Thyroid gland (tissue), 4 donors: Measurements from ENCODE around the gene UPK3B. TPM values are rescaled to one million over a fixed set of nuclear protein-coding genes. Genes with fewer than 3 reads are reported as not detected.
"Not testable (repeated sequence)": the region's sequence is repeated elsewhere in the genome, so short reads cannot be mapped to it uniquely, and the experiment has no call there.

ENCODE experiments used
- DNase-seq, 2 donors: peaks; one replicate each; pipeline ENCODE4 v3.0.0-alpha.2; 2019
- H3K27ac ChIP-seq, 3 donors: fragments of 200-600 bp; sonication (generic); 1 replicate in 2 of 3; 2 replicates in 1 of 3; pipeline ENCODE4 v1.5.1; 2016 to 2019; ENCODE audit warnings: mild to moderate bottlenecking in 1 of 3, moderate library complexity in 1 of 3
- H3K27me3 ChIP-seq: fragments of 200-600 bp; sonication (generic); one replicate; pipeline ENCODE4 v1.5.1; 2019
- H3K36me3 ChIP-seq, 2 donors: fragments of 200-600 bp; sonication (generic); one replicate each; pipeline ENCODE4 v1.5.1; 2016 to 2019
- H3K4me1 ChIP-seq, 2 donors: fragments of 200-600 bp; sonication (generic); one replicate each; pipeline ENCODE4 v1.5.1; 2017 to 2019
- H3K4me3 ChIP-seq, 3 donors: fragments of 200-600 bp; sonication (generic); replicated peaks in 1 of 3; 1 replicate in 2 of 3; 2 replicates in 1 of 3; pipeline ENCODE4 v1.5.1; 2016; ENCODE audit warnings: mild to moderate bottlenecking in 1 of 3
- H3K9me3 ChIP-seq: fragments of 200-600 bp; sonication (generic); one replicate; pipeline ENCODE4 v1.5.1; 2017
- CTCF ChIP-seq, 6 experiments: fragments of 200-600 bp in 3 of 6; fragments of 450-650 bp in 3 of 6; sonication (generic) in 3 of 6; IDR thresholded peaks; one replicate each; pipeline ENCODE4 v1.5.1; 2016 to 2019; ENCODE audit warnings: antibody characterized with exemption in 6 of 6, mild to moderate bottlenecking in 2 of 6, inconsistent platforms in 1 of 6, moderate library complexity in 1 of 6
- POLR2A ChIP-seq, 2 donors: fragments of 450-650 bp; IDR thresholded peaks; one replicate each; pipeline ENCODE4 v1.6.1; 2017; ENCODE audit warnings: antibody characterized with exemption in 2 of 2, mild to moderate bottlenecking in 2 of 2, moderate library complexity in 1 of 2
- WGBS, 2 donors: methylation state at CpG; one replicate each; pipeline ENCODE4 v1.1.5; 2017; 5-methylcytosine and 5-hydroxymethylcytosine counted together
- intact Hi-C: fragments of 100-400 bp; cut with DNase I; formaldehyde crosslinking; loops from one replicate; pipeline ENCODE4 v1.15.1; 2023
- total RNA-seq, 4 donors: library from RNA; depleted of rRNA; stranded (reverse); fragments of >200 nt; gene quantifications; one replicate each; pipeline ENCODE4 v1.2.3, GENCODE V29; 2016

The UPK3B gene
- total RNA-seq, result 10 to 100 TPM in 1 of 4 donors, 1 to 10 TPM in 3; 1.0 to 10.8 (median 1.3) TPM

- Histone ChIP-seq H3K27ac (no peak within 1 kb of the TSS), H3K4me3 (no peak within 1 kb of the TSS), H3K9me3 (no peaks in the 10 kb centered on the region), H3K36me3 (peaks cover 0 to 7% of the 10 kb centered on the region in 2 donors), H3K4me1 (peaks cover 6 to 16% of the 10 kb centered on the region in 2 donors), H3K27me3 (no peaks in the 10 kb centered on the region)
- DNase-seq, result peak in 1 of 2 donors; percentile 56
- WGBS, 2 donors, result 8 to 9% methylated on average over 4 to 8 of the region's 20 CpGs
- intact Hi-C loops, result no loop called here
- no peak for TF ChIP-seq POLR2A (IDR thresholded peaks at IDR 0.05)
- no peak for TF ChIP-seq CTCF (IDR thresholded peaks at IDR 0.05)
These were observed at the start of gene UPK3B for GRCh38 chr7:76509931-76510877. Gene UPK3B (plus strand): TSS chr7:76510552. CDS start chr7:76510653, 101 bp downstream.

GRCh38 chr7:76460767-76461166, 49.6 kb upstream of the UPK3B start:
- peak in 1 of 2 donors; percentile 8 for DNase-seq
- H3K27me3 ChIP-seq, H3K27ac ChIP-seq, H3K36me3 ChIP-seq, intact Hi-C loops, H3K4me3 ChIP-seq, H3K4me1 ChIP-seq, H3K9me3 ChIP-seq: not testable (repeated sequence)
- WGBS, 2 donors, result 89 to 91% methylated on average over 14 to 15 of the region's 20 CpGs

- H3K36me3 ChIP-seq, intact Hi-C loops, H3K9me3 ChIP-seq, H3K4me1 ChIP-seq, H3K27me3 ChIP-seq: not testable (repeated sequence)
- no CpG with 5 or more reads among the region's 54 CpGs for WGBS, 2 donors
- Histone ChIP-seq H3K27ac (peak within 1 kb of the TSS in 2 of 3 donors; percentile 66 to 78), H3K4me3 (peak within 1 kb of the TSS in 1 of 3 donors; percentile 54)
- peak in 1 of 6 experiments; percentile 19 for TF ChIP-seq CTCF (IDR thresholded peaks at IDR 0.05)
- DNase-seq, result peak in 1 of 2 donors; percentile 27
These were observed 48.8 kb upstream of the UPK3B start, which contains the start of gene DTX2 for GRCh38 chr7:76461464-76462101. Gene DTX2 (plus strand): TSS chr7:76461709. CDS start chr7:76480510, 18,801 bp downstream.

GRCh38 chr7:76462271-76462882, 48.0 kb upstream of the UPK3B start:
- H3K27ac ChIP-seq, H3K4me3 ChIP-seq, H3K4me1 ChIP-seq, H3K36me3 ChIP-seq, H3K9me3 ChIP-seq, DNase-seq, intact Hi-C loops, H3K27me3 ChIP-seq: not testable (repeated sequence)
- WGBS, 2 donors, result no CpG with 5 or more reads among the region's 17 CpGs

- H3K36me3 ChIP-seq, H3K4me3 ChIP-seq, DNase-seq, H3K27me3 ChIP-seq, H3K4me1 ChIP-seq, H3K9me3 ChIP-seq, intact Hi-C loops, H3K27ac ChIP-seq: not testable (repeated sequence)
- 67 to 70% methylated on average over 2 to 5 of the region's 5 CpGs for whole genome bisulfite sequencing, 2 donors
These were observed 45.4 kb upstream of the UPK3B start for GRCh38 chr7:76464959-76465358.

- intact Hi-C loops, H3K27me3 ChIP-seq, H3K4me1 ChIP-seq, H3K9me3 ChIP-seq, H3K4me3 ChIP-seq, H3K36me3 ChIP-seq, DNase-seq, H3K27ac ChIP-seq: not testable (repeated sequence)
- no CpG with 5 or more reads among the region's 8 CpGs for WGBS, 2 donors
These were observed 44.4 kb upstream of the UPK3B start for GRCh38 chr7:76465950-76466349.

GRCh38 chr7:76467743-76468404, 42.5 kb upstream of the UPK3B start:
- H3K9me3 ChIP-seq, DNase-seq, H3K27me3 ChIP-seq, H3K27ac ChIP-seq, intact Hi-C loops, H3K4me1 ChIP-seq, H3K36me3 ChIP-seq, H3K4me3 ChIP-seq: not testable (repeated sequence)
- 84 to 87% methylated on average over 10 to 12 of the region's 14 CpGs for WGBS, 2 donors

- DNase-seq, intact Hi-C loops, H3K9me3 ChIP-seq, H3K27me3 ChIP-seq, H3K27ac ChIP-seq, H3K4me3 ChIP-seq, H3K36me3 ChIP-seq, H3K4me1 ChIP-seq: not testable (repeated sequence)
- 91 to 92% methylated on average over 5 to 9 of the region's 10 CpGs for WGBS, 2 donors
These were observed 38.7 kb upstream of the UPK3B start for GRCh38 chr7:76471556-76472221.

- H3K27ac ChIP-seq, H3K36me3 ChIP-seq, H3K9me3 ChIP-seq, DNase-seq, intact Hi-C loops, H3K4me1 ChIP-seq, H3K4me3 ChIP-seq, H3K27me3 ChIP-seq: not testable (repeated sequence)
- 88 to 100% methylated on average over 1 of the region's 6 CpGs for WGBS, 2 donors
These were observed 37.3 kb upstream of the UPK3B start for GRCh38 chr7:76473097-76473496.
